HPDE6-E6E7 (cell line): ENCODE measurements around the gene NBPF26.
"Not testable (repeated sequence)": the region's sequence is repeated elsewhere in the genome, so short reads cannot be mapped to it uniquely, and the experiment has no call there.

Source experiments
- DNase-seq: peaks from one replicate; pipeline ENCODE4 v3.0.0; 2011; ENCODE audit warnings: missing footprints; ENCODE audit errors: extremely low spot score

NBPF26 gene

GRCh38 chr1:120858144-120858543 lies 134.4 kb downstream of the NBPF26 start:
- not testable (repeated sequence) for DNase-seq

- DNase-seq, result not testable (repeated sequence)
These were observed 136.0 kb downstream of the NBPF26 start for GRCh38 chr1:120859615-120860234.

DNA sequence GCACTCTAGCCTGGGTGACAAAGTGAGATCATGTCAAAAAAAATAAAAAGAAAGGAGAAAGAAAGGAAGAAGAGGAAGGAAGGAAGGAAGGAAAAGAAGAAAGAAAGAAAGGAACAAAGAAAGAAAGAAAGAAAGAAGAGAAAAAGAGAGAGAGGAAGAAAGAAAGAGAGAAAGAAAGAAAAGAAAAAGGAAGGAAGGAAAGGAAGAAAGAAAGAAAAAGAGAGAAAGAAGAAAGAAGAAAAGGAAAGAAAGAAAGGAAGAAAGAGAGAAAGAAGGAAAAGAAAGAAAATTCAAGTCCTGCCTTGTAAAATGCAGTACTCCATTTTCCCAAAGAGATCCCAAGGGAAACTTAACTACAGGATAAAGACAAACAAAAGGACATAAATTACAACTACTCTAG lies 154.5 kb downstream of the NBPF26 start:
- not testable (repeated sequence) for DNase-seq

DNA sequence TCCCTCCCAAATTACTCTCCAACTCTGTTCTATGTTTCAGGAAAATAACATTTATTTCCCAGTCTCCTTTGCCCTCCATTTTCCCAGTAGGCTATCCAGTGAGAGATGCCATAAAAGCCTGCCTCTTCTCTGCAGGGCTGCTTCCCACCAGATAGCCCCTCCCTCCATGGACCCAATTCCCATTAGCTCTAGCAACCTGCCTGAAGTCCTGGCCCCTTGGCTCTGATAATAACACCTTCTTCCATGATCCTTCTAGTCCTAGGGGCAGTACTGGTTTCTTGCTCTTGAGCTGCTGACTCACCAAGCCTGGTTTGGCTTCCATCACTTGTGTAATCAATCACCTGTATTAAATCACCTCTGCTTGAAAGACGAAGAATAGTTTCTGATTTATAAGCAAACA lies 156.3 kb downstream of the NBPF26 start:
- not testable (repeated sequence) for DNase-seq

DNA sequence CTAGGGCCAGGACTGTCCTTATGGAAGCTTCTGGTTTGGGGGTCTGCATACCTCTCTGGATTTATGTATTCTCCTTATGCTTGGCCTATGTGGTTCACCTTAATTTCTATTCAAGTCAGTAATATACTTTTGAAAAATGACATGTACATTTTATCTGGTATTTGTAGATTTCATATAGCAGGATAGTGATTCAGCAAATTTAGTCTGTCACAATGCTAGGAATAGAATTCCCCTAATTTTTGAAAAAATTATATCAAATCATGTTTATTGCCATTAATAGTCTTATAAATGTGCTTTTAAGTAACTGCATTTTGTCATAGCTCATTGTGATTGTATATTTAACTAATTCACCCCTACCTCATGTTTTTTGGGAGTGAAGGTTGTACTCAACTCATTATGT lies 158.2 kb downstream of the NBPF26 start:
- not testable (repeated sequence) for DNase-seq
